Lower leg skin (tissue), 3 donors: Measurements from ENCODE around the gene FSTL5.

Experiments used
- POLR2A ChIP-seq, 2 donors: fragments of 450-650 bp; IDR thresholded peaks; one replicate each; pipeline ENCODE4 v1.6.1; 2016 to 2017; ENCODE audit warnings: antibody characterized with exemption in 2 of 2, mild to moderate bottlenecking in 1 of 2, moderate library complexity in 1 of 2
- TF ChIP-seq, protein P1 (sequence below), 3 donors: fragments of 450-650 bp; IDR thresholded peaks; one replicate each; pipeline ENCODE4 v1.5.1; 2016; ENCODE audit warnings: antibody characterized with exemption in 3 of 3, mild to moderate bottlenecking in 3 of 3, moderate library complexity in 2 of 3

DNA sequence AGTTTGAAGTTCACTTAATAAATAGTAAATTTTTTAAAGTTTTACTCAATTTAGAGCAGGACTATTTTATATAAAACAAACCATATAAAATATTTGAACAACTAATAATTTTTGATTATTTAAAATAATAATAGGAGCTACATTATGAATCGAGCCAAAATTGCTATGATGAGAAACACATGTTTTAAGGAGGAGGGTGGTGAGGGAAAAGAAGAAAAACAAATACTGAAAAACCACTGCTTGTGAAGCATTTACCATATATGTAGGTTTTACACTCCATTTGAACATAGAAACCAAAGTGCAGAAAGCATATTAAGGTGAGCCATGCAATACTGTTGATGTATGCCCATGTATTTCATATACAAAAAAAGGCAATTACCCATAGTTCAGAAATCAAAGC is 448.9 kb downstream of the FSTL5 start:
- TF ChIP-seq, protein P1, sequence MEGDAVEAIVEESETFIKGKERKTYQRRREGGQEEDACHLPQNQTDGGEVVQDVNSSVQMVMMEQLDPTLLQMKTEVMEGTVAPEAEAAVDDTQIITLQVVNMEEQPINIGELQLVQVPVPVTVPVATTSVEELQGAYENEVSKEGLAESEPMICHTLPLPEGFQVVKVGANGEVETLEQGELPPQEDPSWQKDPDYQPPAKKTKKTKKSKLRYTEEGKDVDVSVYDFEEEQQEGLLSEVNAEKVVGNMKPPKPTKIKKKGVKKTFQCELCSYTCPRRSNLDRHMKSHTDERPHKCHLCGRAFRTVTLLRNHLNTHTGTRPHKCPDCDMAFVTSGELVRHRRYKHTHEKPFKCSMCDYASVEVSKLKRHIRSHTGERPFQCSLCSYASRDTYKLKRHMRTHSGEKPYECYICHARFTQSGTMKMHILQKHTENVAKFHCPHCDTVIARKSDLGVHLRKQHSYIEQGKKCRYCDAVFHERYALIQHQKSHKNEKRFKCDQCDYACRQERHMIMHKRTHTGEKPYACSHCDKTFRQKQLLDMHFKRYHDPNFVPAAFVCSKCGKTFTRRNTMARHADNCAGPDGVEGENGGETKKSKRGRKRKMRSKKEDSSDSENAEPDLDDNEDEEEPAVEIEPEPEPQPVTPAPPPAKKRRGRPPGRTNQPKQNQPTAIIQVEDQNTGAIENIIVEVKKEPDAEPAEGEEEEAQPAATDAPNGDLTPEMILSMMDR (IDR thresholded peaks at IDR 0.05) = no peak
- TF ChIP-seq POLR2A (IDR thresholded peaks at IDR 0.05) = no peak
